NCI-H1436 (cell line): ENCODE data around the gene TCF7.

Source experiments
- DNase-seq: peaks from one replicate; lab custom pipeline; 2025; lab: John Stamatoyannopoulos, UW

The TCF7 gene

DNA sequence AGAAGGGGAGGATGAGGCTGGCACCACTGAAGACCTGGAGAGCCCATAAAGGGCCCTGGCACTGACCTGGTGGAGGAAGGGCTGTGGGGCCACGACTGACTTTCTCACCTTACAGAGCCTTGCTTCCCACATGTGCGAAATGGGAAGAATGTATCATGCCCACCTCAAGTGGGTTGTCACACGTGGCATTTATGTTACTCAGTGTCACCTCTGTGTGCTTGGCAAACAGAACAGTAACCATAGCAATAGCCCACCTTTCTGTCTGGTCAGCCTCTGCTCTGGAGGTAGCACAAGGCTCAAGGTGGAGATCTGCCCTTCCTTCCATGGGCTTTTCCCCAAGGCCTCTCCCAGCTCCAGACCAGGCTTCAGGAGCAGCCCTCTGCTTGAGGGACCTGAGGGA lies 16.7 kb downstream of the TCF7 start:
- DNase-seq, result no peak

DNA sequence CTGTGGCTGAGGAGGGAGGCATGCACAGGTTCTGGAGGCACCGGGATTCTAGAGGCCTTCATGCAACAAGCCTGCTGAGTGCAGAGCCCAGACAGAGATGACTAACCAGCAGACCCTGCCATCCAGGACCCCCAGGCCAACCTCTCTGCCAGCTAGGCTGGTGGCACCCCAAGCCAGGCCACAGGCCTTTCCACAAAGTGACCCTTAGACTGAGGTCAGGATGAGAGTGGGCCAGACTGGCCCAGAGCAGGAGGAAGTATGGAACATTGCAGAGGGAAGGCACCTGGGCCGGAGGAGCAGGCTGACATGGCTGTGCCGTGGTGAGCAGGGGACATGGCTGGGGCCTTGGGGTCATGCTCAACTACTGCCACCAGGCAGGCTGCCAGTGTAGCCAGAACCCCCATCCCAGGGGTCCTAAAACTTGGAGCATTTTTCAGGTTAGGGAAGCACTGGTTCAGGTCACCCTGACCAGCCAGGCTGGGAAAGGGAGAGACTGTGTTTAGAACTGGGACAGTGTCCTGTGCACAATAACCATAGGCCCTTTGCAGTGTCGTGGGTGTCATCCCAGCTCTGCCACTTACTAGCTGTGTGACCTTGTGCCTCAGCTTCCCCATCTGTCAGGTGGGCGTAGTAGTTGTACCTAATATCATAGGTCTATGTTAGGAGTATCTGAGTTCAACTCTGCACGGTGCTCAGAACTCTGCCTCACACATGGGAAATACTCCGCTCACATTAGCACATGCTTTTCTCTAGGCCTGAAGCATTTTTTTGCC lies 17.3 kb downstream of the TCF7 start:
- no peak for DNase-seq

DNA sequence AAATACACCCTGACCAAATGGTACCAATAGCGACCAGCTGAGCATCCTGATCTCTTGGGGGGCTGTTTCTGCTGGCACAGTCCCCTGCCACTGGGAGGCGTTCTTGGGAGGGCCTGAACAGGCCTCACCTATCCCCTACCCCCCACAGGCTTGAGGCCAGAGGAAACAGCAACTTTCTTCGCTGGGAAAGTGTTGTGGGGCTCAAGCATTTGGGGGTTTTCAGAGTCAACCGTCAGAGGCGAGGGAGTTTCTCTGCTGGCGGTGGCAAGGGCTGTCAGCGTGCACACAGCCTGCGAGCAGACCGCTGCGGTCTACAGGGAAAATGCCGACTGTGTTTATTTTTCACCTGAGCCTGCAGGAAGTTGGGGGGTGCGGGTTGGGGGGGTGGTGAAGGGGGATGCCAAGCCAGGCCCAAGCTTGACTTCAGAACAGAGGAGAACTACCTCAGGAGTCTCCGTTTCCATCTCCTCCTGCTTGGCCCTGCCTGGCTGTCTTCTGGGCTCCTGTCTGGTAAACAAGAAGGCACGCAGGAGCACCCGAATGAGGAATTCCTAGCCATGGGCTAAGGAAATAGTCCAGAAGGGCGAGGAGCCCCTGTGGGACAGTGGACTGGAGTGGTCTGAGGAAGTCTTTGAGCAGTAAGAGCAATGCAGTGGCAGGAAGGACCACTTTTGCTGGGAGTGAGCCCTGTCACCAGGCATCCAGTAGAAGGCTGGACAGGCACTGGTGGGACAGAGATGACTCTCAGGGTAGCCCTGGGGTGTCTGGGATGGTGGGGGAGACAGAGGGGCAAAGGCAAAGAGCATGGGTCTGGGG lies 18.1 kb downstream of the TCF7 start:
- DNase-seq, result no peak

DNA sequence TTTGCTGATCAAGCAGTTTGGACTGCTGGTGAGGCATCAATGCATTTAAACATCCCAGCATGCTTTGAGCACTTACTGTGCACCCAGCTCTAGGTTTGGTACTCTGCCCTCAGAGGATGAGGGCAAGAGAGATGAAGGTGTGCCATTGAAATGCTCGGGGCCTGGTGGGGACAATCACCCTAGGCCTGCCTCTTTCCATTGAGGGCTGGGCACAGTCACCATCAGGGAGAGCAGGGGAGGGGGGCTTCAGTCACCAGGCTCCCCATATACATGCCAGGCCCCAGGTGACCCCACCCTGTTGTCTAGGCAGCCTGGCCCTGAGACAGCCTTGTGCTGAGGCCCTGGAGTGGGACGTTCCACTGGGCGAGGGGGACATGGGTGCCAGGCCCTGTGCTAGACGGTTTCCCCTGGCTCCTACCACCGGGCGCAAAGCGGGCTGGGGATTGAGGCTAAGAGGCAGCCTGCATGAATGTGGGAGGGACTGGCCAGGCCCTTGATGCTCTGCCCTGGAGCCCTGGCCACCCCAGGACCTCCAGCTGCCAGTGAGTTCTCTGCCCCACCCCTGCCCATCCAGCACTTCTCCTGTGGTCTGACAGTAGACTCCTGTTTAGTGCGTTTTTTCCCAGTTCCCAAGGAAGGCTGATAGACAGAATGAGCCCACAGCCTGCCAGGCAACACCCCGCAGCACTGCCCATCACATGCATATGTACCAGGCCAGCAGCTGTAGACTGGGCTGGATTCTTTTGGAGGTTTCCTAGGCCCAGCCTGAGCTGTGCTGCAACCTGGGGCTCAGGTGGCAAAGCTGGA lies 18.9 kb downstream of the TCF7 start:
- no peak for DNase-seq

DNA sequence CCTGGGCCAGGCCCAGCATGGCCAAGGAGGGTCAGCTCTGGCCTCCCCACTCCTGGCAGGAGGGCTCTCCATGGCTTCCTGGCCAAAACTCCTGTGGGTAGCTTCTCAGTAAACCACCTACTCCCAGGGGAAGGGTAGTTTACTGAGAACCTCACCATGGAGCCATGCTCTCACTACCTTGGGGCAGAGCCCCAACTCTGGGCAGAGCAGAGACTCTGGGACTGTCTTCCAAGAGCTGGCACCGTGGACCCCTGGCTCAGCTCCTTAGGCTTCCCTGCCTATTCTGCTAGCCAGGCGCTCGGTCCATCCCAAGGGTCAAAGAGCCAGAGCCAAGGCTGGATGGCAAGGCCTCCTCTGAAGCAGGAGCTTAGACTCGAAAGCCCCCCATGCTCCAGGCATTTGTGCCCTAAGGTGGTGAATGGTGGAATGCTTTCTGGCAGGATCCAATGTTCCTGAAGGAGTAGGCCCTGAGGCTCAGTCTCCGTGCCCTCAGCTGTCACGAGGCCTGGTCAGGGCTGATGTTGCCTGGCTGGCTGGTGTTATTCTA lies 19.6 kb downstream of the TCF7 start:
- DNase-seq, result no peak

DNA sequence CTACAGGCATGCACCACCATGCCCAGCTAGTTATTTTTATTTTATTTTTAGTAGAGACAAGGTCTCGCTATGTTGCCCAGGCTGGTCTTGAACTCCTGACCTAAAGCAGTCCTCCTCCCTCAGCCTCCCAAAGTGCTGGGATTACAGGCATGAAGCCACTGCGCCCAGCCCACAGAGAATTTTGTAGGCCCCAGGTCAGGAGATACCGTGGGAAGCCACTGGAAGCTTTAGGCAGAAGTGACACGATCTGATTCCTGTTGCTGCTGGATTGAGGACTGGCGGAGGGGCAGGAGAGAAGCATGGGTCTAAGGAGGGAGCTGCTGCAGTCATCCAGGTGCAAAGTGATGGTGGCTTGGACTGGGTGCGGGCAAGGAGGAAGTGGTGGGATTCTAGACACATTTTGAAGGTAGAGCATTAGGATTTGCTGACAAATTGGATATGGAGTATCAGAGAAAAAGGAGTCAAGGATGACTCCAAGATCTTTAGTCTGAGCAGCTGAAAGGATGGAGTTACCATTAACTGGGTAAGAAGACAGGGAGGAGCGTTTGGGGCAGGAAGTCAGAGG lies 20.7 kb downstream of the TCF7 start:
- DNase-seq, result no peak

DNA sequence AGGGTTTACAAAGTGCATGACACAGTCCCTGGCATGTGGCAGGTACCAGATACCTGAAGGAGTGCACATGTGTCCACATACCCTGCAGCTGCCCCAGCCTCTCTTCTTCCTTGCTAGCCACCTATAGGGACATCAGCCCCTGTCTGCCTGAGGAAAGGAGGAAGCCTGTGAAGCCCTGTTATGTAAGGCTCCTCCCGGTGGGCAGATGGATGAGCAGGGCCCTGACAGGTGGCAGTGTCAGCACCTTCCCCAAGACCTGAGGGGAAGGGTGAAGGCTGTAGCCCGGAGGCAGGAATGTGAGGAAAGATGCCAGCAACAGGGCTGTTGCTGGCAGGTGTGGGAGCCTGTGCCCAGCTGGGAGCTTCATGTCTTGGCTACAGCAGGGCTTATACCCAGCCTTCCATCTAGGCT lies 21.7 kb downstream of the TCF7 start:
- DNase-seq, result no peak

DNA sequence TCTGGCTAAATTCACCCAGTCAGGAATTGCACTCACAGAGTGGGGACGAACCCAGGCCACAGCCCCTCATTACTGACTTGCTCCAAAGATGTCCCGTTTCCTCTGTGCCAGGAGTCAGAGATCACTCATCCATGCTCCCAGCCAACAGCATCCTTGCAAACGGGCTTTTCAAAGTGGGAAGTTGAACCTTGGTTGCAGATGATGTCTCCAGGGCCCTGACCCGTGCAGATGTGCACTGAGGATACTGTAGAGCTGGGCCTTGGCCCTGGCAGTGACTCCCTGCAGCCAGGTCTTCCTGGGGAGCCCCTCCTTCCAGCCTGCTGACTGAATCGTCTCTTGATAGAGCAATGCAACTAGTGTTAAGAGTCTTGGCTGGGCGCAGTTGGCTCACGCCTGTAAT lies 22.3 kb downstream of the TCF7 start:
- no peak for DNase-seq

DNA sequence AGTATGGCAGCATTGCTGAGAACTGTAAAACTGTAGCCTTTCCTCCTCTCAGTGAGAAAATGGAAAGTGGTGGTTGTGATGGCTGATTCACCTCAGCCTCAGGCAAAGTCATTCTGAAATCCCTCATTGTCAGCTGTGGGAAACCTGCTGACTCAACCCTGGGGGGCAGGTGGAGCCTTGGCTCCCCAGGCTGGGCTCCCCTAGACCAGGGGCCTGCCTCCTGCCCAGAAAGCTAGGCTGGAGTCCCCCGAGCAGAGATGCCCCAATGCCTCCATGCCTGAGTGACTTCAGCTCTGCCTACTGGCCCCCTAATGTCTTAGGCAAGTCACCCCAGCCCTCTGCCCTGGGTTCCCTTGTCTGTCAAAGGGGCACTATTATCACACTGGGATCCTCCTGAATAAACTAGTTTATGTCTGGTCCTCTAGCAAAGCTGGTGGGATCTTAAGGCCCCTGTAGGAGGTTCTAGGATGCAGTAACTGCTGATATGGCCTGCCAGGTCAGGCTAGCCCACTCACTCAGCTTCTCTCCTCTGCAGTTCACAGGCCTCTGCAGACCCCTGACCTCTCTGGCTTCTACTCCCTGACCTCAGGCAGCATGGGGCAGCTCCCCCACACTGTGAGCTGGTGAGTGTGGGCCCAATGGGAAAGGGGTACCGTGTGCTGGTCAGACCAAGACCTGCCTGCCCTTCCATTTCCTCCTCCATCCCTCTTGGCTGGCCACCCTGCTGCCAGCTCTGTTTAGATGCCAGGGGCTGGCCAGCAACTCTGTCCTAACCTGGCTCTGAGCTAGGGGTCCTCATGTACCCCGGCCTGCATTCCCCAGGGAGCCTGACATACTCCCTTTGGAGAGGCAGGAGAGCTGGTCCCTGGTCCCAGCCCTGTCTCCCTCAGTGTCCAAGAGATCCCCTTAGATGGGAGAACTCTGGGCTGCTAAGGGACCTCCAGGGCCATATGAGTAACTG lies 24.2 kb downstream of the TCF7 start:
- DNase-seq, result no peak

DNA sequence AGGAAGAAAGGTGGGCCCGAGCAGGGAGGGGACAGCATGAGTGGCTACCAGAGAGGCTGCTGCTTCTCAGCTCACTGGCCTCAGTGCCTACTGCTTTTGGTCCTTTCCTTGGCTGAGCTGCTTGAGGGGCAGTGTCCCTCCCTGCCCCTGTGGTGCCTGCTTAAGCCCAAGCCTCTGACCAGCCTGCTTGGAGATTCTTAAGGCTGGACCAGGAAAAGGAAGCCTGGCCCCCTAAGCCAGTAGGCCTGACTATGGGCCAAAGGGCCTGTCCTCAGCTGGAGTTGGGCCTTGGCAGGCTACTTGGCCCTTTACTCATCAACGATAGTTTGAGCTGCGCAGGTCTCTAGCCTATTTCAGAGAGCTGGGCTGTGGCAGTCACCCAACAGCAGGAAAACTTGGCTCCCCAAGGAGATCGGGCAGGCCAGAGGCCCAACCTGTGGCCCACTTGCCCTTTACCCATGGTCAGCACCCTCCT lies 24.9 kb downstream of the TCF7 start:
- no peak for DNase-seq

DNA sequence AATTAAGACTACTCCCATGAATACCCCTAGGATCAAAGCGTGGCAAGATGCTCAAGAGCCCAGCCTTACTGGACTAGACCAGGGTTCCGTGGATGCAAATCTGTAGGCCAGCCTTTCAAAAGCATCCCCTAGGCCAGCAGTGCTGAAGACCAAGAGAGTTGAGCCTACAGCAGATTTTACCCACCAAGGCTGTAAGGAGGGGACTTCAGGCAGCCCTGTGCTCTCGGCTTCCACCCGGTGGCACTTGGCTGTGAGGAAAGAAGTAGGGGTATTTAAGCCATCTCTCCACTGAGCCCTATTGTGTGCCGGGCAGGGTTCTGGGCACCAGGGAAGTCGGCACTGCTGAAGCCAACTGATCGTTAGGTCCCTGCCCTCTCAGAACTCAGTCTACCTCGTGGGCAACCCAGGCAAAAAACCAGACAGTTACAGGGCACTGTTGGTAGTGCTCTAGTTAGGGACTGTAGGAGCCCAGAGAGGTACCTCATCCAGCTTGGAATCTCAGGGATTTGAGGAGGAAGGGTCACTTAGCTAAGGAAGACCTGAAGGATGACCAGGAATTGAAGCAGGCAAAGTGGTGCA lies 25.5 kb downstream of the TCF7 start:
- no peak for DNase-seq

DNA sequence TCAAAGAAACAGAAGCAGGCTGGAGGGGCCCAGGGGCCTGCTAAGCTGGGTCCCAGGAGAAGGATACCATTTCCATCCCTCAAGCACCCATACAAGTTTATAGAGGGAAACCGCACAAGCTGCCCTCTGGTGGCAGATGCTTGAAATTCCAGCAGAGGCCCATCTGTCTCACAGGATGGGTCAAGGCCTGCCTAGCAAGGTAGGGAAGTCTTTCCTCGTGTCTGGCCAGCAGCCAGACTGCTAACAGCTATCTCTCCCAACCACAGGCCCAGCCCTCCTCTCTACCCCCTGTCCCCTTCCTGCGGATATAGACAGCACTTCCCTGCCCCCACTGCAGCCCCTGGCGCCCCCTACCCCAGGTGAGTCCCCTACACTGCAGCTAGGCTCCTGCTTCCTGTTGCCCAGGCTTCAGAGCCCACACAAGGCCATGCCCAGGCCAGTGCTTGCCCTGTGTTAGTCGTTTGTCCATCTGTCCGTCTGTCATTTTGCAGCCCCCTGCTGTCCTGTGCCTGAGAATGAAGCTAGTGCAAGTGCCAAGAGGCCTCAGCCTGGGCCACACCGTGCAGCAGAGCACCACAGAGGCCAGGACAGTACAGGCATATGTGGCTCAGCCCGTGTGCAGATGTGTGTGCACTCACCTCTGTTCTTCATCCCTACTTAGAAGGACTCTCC lies 26.2 kb downstream of the TCF7 start:
- DNase-seq, result peak; percentile 34

DNA sequence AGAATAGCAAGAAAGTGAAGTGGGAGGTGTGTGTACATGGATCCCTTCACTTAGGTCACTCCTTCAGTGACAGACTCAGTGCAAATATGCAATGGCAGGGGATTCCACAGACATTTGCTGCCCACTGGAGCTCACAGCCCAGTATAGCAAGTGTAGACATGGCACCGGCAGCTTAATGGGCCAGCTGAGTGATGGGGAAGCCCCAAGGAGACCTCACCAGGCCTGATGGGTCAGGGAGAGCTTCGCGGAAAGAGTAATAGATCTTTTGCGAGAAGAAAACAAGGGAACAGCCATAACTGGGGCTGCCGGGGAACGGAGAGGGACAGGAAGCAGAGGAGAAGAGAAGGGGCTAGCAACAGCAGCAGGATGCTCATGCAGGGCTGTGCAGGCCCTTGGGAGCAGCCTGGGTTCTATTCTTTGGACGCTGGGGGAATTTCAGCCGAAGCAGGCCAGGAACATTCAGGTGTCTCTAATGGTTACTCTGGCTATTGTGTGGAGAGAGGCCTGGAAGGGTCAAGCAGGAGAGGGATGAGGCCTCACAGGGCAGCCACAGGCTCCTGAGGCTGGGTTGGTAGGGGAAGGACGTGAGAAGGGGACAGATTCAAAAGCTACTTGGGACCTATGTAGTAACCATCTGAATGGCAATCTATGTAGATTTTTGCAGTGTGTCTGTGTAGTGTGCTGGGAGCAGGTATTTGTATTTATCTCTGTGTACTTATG lies 27.0 kb downstream of the TCF7 start:
- DNase-seq, result no peak

DNA sequence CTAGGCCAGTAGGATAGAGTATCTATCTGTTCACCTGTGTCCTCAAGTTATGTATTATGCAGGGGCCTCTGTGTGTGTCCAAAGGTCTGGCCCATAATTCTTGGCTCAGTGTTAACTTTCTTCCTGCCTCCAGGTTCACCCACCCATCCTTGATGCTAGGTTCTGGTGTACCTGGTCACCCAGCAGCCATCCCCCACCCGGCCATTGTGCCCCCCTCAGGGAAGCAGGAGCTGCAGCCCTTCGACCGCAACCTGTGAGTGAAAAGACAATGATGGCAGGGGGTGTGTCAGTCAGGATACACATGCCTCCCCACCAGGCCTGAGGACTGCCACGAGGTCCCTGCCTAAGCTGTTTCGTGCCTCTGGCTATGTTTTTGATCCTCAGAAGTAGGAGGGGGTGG lies 27.6 kb downstream of the TCF7 start:
- DNase-seq, result no peak

DNA sequence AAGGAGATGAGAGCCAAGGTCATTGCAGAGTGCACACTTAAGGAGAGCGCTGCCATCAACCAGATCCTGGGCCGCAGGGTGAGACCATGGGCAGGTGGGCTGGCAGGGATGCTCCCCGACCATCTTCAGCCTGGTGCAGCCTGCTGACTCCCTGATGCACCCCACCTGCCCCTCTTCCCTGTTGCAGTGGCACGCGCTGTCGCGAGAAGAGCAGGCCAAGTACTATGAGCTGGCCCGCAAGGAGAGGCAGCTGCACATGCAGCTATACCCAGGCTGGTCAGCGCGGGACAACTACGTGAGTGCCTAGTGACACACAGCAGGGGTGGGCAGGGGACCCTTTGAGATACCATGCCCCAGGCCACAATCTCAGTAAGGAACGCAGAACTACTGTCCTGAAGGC lies 28.3 kb downstream of the TCF7 start:
- DNase-seq, result no peak

DNA sequence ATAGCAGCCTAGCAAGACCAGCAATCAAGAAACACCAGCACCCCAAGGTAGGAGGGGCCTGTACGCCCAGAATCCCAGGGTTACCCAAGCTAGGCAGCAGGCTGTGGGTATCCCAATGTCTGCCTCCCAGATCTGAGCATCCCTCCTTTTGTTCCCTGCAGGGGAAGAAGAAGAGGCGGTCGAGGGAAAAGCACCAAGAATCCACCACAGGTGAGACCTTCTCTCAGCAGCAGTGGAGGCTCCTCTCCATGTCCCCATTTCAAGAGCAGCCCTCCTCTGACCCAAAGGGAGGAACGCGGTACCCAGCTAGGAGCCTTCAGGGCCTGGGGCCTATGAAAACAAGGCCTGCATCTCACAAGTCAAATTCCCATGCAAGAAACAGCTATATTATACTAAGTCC lies 28.9 kb downstream of the TCF7 start:
- no peak for DNase-seq

DNA sequence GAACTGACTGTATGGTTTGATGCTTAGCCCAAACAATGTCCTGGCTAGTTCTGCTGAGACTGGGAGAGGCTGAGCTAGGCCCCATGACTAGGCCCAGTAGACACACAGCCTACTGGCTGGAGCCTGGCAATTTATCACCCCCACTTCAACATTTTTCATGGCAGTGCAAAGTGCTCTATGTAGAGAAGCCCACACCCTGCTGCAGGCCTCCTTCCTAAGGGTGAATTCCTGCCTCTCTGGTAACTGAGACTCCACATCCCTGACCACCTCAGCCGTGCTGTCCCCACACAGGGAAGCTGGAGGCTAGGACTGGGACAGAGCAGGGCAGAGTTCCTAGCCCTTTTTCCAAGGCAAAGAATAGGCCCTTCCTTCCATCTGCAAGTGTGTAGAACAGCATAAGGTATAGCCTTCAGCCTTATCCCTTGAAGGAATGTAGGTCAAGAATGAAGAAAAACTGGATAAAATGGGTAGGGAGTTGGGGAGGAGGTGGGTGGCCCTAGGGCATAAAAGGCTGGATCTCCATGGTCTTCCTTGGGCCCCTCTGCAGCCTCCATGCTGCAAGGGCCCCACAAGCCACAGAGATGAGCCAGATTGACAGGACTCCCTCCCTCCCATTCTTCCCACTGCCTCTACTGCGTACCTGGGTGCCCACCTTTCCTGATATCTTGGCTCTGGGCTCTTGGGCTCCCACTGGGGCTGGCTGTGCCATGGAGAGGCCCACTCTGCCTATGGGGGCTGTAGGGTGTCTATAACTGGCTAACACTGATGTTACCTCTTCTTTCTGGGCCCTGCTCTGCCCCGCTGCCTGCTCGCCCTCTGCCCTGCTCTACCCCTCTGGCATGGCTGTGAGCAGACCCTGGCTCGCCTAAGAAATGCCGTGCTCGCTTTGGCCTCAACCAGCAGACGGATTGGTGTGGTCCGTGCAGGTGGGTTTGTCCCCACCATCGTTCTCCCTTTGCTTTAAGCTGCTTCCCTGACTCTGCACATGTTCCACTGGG lies 29.8 kb downstream of the TCF7 start:
- DNase-seq, result no peak
